Aorta (tissue), 4 donors: ENCODE data around the gene ZFP28. TPM values are rescaled to one million over a fixed set of nuclear protein-coding genes. Genes with fewer than 3 reads are reported as not detected.

Experiments
- polyA plus RNA-seq, 2 donors: library from polyadenylated mRNA; stranded (reverse); fragments of 200-250 nt; gene quantifications; one replicate each; pipeline ENCODE4 v1.2.3, GENCODE V29; 2013
- total RNA-seq, 2 donors: library from RNA; stranded (reverse); fragmentation: NEBNext Ultra II Directional; extraction: Animal tissue kit (Norgen Biotek cat#: 25700); gene quantifications; one replicate each; pipeline ENCODE4 v1.2.1, GENCODE V29; 2021
- donor health status: healthy with polysubstance abuse.
- donor health status: Bipolar disorder and iron deficiency.
- donor health status: DM: no; HTN: no; CAD: no.
- donor health status: DM: yes; HTN: yes; CAD: no.

The ZFP28 gene
- total and polyA plus RNA-seq, 4 donors, result 2.6 to 11.7 (median 9.6) TPM

Other genes starting within 250 kb of the ZFP28 start
- 10 to 100 TPM; 10.2 to 13.8 TPM for gene ZSCAN5A, start 224.1 kb upstream of the ZFP28 start, total RNA-seq
- 1 to 10 TPM; 1.7 to 7.8 TPM for gene ZSCAN5A, start 224.1 kb upstream of the ZFP28 start, polyA plus RNA-seq
- gene ZNF582, start 145.4 kb upstream of the ZFP28 start, total RNA-seq, result 1 to 10 TPM; 4.0 TPM
- 1 to 10 TPM; 4.8 to 6.3 TPM for gene ZNF582, start 145.4 kb upstream of the ZFP28 start, polyA plus RNA-seq
- gene ZNF583, start 134.6 kb upstream of the ZFP28 start, total RNA-seq, result 1 to 10 TPM; 6.2 to 9.4 TPM
- gene ZNF583, start 134.6 kb upstream of the ZFP28 start, polyA plus RNA-seq, result 1 to 10 TPM; 3.1 TPM
- 1 to 10 TPM; 3.0 to 7.0 TPM for gene ZNF667, start 61.6 kb upstream of the ZFP28 start, total RNA-seq
- 1 to 10 TPM; 2.8 to 5.6 TPM for gene ZNF667, start 61.6 kb upstream of the ZFP28 start, polyA plus RNA-seq
- 10 to 100 TPM; 11.0 to 12.1 TPM for gene ZNF471, start 31.1 kb upstream of the ZFP28 start, total RNA-seq
- gene ZNF471, start 31.1 kb upstream of the ZFP28 start, polyA plus RNA-seq, result 1 to 10 TPM; 2.8 to 4.2 TPM
- gene ZNF470, start 28.5 kb downstream of the ZFP28 start, total RNA-seq, result 1 to 10 TPM; 4.8 to 7.1 TPM
- 1 to 10 TPM; 3.3 to 3.4 TPM for gene ZNF470, start 28.5 kb downstream of the ZFP28 start, polyA plus RNA-seq
- gene ZNF71, start 56.4 kb downstream of the ZFP28 start, total RNA-seq, result 10 to 100 TPM in 1 of 2 donors, 1 to 10 TPM in 1; 9.7 to 10.5 TPM
- gene ZNF71, start 56.4 kb downstream of the ZFP28 start, polyA plus RNA-seq, result 1 to 10 TPM; 2.6 to 4.8 TPM
- gene SMIM17, start 104.2 kb downstream of the ZFP28 start, total RNA-seq, result under 1 TPM; 0.32 to 0.81 TPM
- gene SMIM17, start 104.2 kb downstream of the ZFP28 start, polyA plus RNA-seq, result under 1 TPM in 1 of 2 donors, not detected in 1; 0.28 TPM
- 1 to 10 TPM; 2.5 to 2.8 TPM for gene ZNF835, start 132.8 kb downstream of the ZFP28 start, total RNA-seq
- gene ZNF835, start 132.8 kb downstream of the ZFP28 start, polyA plus RNA-seq, result under 1 TPM; 0.75 to 0.84 TPM